ENCODE data around the gene ELAVL3.

Gene ELAVL3

DNA sequence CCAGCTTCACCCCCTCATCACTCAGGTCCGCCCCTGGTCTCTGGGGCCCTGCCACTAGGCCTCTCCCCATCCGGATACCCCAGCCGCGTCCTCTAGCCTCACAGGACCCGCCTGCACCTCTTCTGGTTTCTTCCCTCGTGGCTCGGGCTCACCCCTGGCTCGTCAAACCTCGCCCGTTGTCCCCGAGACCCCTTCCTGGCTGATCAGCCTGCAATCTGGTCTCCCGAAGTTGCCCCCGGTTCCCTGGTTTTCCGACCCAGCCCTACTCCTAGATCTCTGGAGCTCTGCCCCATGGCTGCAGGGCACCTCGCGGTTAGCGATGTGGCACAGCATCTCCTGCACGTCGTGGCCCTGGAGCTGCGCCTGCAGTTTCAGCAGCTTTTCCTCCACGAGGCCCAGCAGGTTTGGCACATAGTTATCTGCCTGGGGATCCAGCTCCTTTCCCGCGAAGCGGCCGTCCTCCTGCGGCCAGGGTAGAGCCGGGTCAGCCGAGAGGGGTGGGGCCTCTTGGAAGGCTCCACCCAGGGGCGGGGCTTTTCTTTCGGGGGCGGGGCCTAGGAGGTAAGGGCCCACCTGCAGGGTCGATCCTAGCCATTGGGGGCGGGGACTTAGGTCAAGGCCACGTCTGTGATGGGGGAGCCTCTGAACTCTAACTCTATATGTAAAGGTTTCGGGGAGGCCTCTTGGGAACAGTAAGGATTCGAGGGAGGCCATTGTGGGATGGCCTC, 59.3 kb downstream of the ELAVL3 start:
- TF ChIP-seq, protein P1, sequence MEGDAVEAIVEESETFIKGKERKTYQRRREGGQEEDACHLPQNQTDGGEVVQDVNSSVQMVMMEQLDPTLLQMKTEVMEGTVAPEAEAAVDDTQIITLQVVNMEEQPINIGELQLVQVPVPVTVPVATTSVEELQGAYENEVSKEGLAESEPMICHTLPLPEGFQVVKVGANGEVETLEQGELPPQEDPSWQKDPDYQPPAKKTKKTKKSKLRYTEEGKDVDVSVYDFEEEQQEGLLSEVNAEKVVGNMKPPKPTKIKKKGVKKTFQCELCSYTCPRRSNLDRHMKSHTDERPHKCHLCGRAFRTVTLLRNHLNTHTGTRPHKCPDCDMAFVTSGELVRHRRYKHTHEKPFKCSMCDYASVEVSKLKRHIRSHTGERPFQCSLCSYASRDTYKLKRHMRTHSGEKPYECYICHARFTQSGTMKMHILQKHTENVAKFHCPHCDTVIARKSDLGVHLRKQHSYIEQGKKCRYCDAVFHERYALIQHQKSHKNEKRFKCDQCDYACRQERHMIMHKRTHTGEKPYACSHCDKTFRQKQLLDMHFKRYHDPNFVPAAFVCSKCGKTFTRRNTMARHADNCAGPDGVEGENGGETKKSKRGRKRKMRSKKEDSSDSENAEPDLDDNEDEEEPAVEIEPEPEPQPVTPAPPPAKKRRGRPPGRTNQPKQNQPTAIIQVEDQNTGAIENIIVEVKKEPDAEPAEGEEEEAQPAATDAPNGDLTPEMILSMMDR (IDR thresholded peaks at IDR 0.05; ENCODE audit: control extremely low read depth, extremely low read depth, low read depth, missing control alignments), result no peak
- CTCF ChIA-PET, result interaction anchor here (0.8 to 7.4 kb wide), 8 partner anchors 13 to 295 kb away, joined by 3 to 50 read pairs (median 3); partner anchors contain the start of genes ODAD3, PRKCSH and SWSAP1
- peak; percentile 86 for DNase-seq (ENCODE audit: extremely low spot score)
- POLR2A ChIA-PET, result interaction anchor here (0.6 to 1.4 kb wide), 3 partner anchors 40 to 160 kb away, joined by 3 to 5 read pairs (median 5); no protein-coding TSS in a partner anchor

DNA sequence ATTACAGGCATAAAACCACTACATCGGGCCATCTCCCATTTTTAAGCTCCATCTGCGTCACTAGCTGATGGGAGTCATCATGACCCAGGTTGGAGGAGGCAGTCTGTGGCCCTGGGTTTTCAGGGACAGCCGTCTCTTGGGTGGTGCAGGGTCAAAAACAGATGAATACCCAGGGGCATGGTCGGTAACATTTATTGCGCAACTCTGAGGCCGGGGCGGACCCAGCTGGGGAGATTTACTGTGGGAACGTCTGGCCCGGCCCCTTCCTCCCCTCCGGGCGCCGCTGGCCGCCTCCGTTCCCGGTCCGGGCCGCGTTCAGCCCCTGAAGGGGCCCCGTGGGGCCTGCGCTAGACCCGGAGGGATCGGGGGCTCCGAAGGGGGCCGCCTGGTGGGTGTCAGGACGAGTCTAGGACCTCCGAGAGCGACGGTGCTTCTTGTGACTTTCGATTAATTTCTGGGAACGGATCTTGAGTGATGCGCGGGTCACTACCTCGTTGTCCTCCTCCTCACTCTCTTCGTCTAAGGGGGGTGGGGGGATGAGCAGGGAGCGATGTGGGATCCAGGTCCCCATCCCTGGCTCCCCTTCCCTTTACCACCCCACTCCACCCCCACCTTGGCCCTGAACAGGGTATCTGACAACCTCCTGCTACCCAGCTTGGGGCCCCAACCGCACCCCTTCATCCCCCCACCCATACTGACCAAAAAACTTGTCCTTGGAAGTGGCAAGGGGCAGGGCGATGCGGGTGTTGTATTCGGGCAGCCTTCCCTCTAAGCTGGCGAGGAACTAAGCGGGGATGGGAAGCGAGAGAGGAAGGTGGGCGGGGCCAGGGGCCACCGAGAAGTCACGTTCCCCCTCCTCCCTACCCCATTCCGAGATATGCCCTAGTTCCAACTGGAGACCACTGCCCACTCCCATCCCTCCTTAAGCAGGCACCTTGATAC, 60.1 kb downstream of the ELAVL3 start:
- CTCF ChIA-PET, result interaction anchor here (0.8 to 7.4 kb wide), 8 partner anchors 14 to 295 kb away, joined by 3 to 50 read pairs (median 3); partner anchors contain the start of genes ODAD3, PRKCSH and SWSAP1
- no peak for DNase-seq (ENCODE audit: extremely low spot score)
- POLR2A ChIA-PET, result interaction anchor here (0.6 to 0.9 kb wide), 2 partner anchors 19 to 368 kb away, joined by 3 to 9 read pairs; no protein-coding TSS in a partner anchor
- TF ChIP-seq, protein P1 (IDR thresholded peaks at IDR 0.05; ENCODE audit: control extremely low read depth, extremely low read depth, low read depth, missing control alignments), result no peak

DNA sequence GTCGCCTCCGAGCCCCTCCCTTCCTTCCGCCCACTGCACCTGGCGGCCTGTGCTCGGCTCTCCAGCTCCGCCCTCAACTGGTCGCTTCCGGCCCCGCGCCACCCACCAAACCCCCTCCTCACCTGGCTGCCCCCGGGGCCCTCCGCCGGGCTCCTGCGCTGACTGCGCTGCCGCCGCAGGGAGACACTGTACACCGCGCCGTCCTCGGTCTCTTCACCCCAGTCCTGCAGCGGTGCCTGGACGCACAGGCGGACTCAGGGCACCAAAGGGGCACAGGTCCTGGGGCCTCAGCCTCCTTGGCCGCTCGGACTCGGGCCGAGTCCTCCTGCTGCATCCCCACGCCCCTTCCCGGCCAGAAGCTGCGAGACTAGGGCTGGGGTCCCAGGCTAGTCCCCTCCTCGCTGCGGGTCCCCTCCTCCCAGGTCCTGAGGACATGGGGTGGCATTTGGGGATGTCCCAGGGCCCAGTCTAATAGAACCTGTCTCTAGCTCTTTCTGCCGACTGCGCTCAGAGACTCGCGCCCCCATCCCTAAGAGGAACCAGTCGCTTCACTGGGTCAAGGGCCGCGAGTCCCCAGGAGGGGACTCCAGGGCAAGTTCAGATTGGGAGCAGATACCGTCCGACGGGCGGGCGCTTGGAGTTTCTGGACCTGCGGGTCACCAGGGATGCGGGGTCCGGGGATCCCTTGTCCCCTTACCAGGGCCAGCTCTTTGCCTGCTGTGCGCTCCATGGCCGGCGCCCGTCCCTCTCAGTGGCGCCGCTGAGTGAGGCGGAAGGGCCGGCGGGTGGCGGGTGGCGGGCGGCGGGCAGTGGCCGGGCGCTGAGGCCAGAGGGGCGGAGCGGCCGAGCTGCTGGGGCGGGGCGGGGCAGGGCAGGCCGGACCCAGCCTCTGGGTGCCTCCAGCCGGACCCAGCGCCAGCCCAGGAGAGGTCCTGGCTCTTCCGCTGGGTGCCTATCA, 62.0 kb downstream of the ELAVL3 start, which contains the start of gene RGL3:
Gene RGL3, minus strand, starts transcription at position 766 of the 958 bp plus-strand sequence. Its CDS starts 36 bp downstream, at position 730.
- ChIA-PET CTCF (interaction anchor here (0.9 to 7.4 kb wide), 8 partner anchors 9 to 65 kb away, joined by 3 to 50 read pairs (median 4); partner anchors contain the start of genes ODAD3 and PRKCSH), POLR2A (no interaction called here)
- TF ChIP-seq, protein P1 (IDR thresholded peaks at IDR 0.05; ENCODE audit: control extremely low read depth, extremely low read depth, low read depth, missing control alignments), result no peak
- DNase-seq (ENCODE audit: extremely low spot score), result no peak

DNA sequence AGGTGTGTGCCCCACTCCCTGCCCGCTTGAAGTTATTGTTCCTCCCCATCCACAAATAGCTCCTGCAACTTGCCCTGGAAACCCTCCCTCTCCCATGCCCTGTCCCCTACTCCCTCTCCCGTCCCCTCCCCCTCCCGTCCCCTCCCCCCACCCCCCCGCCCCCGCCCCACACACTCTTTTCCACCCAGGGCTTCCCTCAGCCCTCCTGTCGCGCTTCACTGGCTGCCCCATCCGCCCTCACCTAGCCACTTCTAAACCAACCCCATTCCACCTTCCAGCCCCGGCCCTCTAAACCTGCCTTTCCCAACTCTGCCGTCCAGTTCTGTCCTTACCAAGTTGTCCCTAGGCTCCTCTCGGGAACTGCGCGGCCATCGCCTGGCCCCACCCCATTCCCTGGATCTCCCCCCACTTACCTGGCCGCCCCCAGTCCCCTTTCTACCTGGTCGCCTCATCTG, 62.7 kb downstream of the ELAVL3 start:
- ChIA-PET POLR2A (no interaction called here), CTCF (interaction anchor here (0.9 to 7.4 kb wide), 4 partner anchors 10 to 36 kb away, joined by 3 to 50 read pairs (median 5); partner anchors contain the start of genes ODAD3 and PRKCSH)
- no peak for DNase-seq (ENCODE audit: extremely low spot score)
- TF ChIP-seq, protein P1 (IDR thresholded peaks at IDR 0.05; ENCODE audit: control extremely low read depth, extremely low read depth, low read depth, missing control alignments), result no peak

DNA sequence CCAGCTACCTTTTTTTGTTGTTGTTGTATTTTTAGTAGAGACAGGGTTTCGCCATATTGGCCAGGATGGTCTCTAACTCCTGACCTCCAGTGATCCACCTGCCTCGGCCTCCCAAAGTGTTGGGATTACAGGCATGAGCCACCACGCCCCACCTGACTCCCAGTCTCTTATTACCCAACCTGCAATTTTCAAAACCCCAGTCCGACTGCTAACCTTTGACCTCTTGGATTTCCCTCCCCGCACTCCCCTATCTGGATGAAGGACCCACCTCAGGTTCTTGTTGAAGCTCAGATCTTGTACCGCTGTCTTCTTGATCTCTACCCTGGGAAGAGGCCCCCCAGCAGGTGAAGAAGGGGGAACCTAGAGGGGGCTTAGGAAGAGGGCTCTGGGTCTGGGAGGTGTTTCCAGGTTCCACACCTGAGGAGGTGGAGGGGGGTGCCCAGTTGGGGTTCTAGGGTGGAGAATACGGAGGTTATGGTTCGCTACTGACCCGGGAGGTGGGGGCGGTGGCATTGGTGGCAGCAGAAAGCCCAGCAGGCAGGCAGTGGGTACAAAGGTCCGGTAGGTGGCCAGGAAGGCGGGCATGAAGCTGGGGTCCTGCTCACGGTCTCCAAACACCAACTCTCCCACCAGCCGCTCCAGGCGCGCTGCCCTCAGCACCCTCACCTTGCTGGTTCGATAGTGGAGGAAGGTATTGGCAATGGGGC, 64.3 kb downstream of the ELAVL3 start:
- CTCF ChIA-PET, result interaction anchor here (1.1 to 1.5 kb wide), 6 partner anchors 9 to 35 kb away, joined by 3 to 5 read pairs (median 4); partner anchors contain the start of gene PRKCSH
- POLR2A ChIA-PET, result no interaction called here
- TF ChIP-seq, protein P1 (IDR thresholded peaks at IDR 0.05; ENCODE audit: control extremely low read depth, extremely low read depth, low read depth, missing control alignments), result no peak
- no peak for DNase-seq (ENCODE audit: extremely low spot score)

All from GM10248 (cell line).